GM21717 (cell line): ENCODE results near the gene MEIS2.

Experiments
- ATAC-seq: cut with Tn5 transposase; IDR thresholded peaks from one replicate; pipeline ENCODE4 v1.9.1; 2021; ENCODE audit warnings: mild to moderate bottlenecking, moderate library complexity; ENCODE audit not compliant: unreplicated experiment

MEIS2 gene

GRCh38 chr15:37098468-37099318 lies 1.7 kb downstream of the MEIS2 start:
- ATAC-seq = no peak

DNA sequence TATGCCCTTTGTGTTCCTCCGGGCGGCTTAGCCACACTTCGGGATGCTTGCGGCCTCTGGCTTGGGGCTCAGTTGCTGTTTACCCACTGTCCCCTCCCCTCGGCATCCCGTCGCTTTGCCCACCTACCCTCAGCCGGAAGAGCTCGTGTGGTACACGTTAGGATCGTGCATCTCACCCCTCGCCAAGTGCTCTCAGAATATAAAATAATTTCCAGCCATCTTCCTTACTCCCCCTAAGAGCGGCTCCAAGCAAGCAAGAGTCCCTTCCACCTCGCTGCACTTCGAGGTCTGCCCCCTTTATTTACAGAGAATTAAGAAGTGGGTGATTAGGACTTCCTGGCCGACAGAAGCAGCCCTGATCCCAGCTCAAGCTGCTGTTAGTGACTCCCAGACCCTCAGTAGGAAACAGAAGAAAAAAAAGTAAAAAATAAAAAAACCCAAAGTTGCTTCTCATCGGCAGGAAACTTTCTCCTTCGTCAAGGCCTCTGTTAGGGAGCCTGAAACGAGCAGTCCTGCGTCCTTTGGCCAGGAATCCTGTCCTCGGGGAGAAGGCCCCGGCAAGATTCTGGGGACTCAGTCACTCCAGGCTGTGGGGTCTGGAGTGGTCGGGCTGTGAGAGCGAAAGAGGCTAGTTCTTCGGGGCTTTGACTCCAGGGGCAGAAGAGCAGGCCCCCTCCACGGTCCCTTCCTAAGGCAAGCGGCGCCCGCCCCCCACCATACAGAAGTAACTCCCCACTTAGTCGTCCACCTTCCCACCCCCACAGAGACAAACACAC lies 3.0 kb downstream of the MEIS2 start:
- no peak for ATAC-seq

- no peak for ATAC-seq
Observed at GRCh38 chr15:37096558-37097143, 3.7 kb downstream of the MEIS2 start.

GRCh38 chr15:37095770-37096557 lies 4.4 kb downstream of the MEIS2 start:
- no peak for ATAC-seq

DNA sequence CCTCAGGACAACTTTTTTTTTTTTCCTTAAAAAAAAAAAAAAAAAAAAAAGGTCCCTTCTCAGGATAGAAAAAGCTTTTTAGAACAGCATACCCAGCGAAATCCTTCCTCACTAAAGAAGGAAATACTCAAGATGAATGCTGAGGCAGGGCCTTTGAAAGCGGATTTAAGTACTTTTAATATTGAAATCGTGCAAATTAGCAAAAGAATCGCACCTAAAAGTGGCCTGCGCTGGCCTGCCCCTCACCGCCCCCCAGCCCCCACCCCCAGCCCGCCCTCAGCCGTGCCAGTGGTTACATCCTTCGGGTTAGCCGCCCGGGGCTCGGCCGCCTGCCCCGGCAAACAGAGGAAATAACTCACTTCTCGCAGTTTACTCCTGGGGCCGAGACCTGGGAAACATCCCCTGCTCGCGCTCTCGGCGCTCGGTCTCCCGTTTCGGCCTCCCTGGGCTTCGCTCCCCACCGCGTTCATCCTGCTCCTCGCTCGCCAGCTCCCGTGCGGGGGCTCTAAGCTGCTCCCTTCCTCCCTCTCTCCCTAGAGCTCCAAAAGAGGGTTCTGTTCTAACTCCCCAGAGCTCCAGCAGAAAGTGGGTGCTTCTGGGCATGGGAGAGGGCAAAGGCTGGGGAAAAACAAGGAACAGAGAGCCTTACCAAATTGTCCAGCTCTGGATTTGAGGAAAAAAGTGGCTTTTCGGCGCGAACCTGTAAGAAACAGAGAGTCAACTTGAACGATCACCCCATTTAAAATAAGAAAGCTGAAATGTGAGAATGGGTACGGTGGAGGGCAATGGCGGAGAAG lies 5.2 kb downstream of the MEIS2 start:
- ATAC-seq = no peak

GRCh38 chr15:37094333-37094914 lies 5.9 kb downstream of the MEIS2 start:
- no peak for ATAC-seq

- ATAC-seq = no peak
Observed at GRCh38 chr15:37093480-37094332, 6.6 kb downstream of the MEIS2 start.

DNA sequence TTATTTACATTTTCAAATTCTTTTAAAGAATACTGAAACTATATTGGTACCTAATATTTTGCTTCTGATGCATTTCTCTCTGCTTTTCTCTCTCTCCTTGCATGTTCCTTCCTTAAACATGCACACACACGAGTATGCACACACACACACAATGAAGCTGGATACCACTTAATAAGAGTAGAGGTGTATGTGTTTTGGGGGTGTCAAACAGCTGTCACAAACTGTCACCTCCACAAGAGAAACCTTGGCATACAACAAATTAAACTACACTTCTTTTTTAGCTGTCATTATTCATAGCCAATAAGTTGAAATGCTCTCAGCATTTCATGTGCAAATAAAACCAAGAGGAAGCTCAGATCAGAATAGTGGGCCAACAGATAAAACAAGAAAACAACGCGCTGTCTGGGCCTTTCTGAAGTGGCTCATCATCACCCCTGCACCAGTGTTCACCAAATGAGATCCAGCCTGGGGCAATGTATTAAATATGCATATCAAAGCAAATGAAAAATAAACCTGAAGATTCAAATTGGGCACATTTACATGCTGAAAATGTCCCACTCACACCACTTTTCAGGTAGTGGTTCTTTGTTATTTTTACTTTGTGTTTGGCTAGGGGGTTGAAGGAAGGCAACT lies 9.7 kb downstream of the MEIS2 start:
- ATAC-seq = no peak

GRCh38 chr15:37088436-37088835 lies 11.9 kb downstream of the MEIS2 start:
- ATAC-seq = no peak

DNA sequence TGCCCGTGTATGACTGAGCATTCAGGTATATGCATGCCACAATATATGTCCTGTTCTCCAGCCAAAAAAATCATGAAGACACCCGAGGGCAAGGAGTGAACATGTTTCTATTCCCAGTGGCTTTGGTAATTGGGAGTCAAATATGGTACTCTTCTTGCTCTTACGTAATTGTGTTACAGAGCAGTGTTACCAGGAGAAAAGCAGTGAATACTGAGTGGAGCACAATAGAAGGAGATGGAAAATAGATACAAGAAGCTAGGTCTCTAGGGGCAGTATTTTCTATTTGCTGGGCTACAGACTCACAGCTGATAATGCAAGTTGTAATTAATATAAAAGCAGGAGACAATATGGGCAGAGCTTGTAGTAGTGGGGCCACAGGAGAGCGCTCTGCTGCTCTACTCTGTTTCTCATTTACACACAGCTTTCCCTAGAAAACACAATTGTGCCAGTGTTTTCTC lies 13.2 kb downstream of the MEIS2 start:
- ATAC-seq = no peak

DNA sequence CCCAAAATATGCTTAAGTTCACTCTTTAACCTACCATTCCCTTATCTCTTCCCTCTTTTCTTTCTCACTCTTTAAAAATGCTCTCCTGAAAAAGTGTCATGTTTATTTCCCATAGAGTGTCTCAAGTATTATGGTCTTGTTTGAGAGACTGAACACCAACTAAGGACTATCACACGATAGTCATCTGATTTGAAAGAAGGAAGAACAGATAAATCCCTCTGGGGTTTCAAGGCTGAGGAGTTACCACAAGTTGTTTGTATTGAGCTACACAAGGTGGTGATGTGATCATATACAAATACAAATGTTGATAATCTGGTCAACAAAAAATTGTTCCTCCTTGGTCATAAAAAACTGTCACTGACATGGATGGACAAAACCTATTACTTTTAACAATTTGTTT lies 13.8 kb downstream of the MEIS2 start:
- no peak for ATAC-seq

- ATAC-seq = no peak
Observed at GRCh38 chr15:37086120-37086519, 14.2 kb downstream of the MEIS2 start.

DNA sequence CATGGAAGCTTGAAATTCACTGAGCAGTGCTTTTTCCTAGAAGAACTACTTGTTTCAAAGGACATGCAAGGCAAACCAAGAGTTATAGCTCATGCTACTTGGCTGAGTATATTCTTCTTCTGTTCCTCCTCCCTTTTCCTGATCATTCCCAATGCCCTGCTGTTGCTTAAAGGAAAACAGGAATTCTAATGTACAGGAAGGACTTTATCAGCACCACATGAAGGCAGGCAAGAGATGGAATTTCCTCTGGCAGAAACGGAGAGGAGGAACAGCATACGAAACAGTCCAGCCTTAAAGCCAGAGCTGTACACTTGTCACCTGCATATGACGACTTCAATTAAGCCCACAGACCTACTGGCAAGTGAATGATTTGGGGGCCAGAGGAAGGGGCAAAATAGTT lies 15.7 kb downstream of the MEIS2 start:
- ATAC-seq = no peak

DNA sequence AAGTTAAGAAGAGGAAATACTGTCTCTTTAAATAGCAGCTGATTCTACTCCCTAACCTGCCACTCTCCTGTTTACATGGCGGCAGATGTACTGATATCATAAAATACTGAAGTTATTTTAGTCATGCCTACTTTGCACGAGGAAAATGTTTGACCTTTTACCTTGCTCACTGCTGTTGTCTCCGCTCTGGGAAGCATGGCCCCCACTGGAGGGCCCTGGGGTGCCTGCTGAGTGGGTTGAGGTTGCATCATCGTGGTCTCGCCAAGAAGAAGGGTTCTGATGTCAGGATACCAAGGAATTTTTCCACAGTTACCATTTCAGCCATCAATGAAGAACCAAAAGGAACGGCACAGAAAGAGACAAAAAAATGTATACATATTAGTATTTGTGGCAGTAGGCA lies 16.7 kb downstream of the MEIS2 start:
- no peak for ATAC-seq

DNA sequence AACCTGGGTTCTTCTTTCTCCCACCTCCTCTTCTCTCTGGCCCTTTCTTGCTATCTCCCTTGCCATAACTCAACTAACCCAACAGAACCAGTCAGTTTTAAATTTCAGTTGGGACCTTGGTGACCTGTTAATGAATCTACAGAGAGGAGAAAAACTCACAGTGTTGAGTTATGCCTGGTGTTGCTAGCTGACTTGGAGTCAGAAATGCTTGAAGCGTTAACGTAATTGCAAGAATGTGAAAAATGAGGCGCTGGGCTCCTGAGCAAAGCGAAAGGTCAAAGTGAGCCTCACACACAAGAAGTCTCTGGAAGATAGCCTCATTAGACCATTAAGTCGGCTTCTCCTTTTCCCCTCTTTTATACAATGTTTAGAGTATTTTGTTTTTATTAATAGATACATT lies 18.4 kb downstream of the MEIS2 start:
- no peak for ATAC-seq

DNA sequence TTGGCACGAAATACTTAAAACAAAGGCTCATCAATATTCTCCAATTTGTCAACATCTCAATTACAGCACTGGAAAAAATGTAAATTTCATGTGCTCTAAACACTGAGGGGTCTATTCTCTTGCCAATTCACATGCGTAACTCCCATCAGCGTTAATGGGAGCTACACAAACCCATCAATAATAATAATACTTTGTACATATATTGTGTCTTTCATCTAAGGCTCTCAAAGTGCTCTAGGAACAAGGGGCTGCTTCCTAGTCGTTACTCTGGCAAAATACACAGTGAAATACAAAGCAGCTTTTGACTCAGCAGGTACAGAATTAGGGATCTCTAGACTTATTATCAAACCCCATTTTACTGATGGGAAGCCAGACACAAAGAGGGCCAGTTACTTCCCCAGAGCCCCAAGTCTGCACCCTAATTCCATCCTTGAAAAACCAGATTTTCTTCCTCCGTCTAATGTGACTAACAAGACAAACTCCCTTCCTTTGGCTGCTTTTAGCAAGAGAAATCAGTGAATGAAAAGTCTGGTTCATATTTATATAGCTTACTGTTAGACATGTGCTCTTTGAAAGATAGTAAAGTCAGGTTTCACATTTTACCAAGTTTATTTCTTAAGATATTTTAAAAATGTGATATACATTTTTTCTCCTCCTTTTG lies 20.0 kb downstream of the MEIS2 start:
- ATAC-seq = no peak

GRCh38 chr15:37079726-37080125 lies 20.6 kb downstream of the MEIS2 start:
- no peak for ATAC-seq

DNA sequence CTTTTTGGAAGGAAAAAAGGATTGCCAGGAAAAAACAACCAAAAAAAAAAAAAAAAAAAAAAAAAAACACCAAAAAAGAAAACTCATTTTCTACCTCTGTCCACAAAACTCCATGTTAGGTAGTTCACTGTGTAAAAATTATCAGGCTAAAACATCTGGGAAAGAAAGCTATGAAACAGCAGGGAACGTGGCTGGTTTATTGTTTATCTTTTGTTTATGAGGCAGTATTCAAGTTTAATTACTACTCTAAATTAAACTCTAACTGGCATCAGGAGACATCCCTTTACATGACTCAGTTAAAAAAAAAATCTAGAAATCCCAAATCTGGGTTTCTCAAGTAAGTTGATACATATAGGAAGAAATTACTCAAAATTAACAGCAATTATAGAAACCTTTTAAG lies 21.8 kb downstream of the MEIS2 start:
- no peak for ATAC-seq
